H9 (cell line): ENCODE measurements around the gene MMP15. TPM values are rescaled to one million over a fixed set of nuclear protein-coding genes. Genes with fewer than 3 reads are reported as not detected.

Experiments used
- DNase-seq: peaks from one replicate; pipeline ENCODE4 v3.0.0-alpha.2; 2017
- H2AFZ ChIP-seq: one replicate; pipeline ENCODE4 v1.6.1; 2013; ENCODE audit warnings: mild to moderate bottlenecking, low read length, control low read depth, moderate library complexity
- H2AK5ac ChIP-seq: 2 replicates; pipeline ENCODE4 v1.6.1; 2013; ENCODE audit warnings: low read length, control low read depth, mixed read lengths; ENCODE audit not compliant: insufficient read length
- H2BK120ac ChIP-seq: one replicate; pipeline ENCODE4 v1.6.1; 2013; ENCODE audit warnings: low read depth, mild to moderate bottlenecking, low read length, control low read depth, inconsistent platforms; ENCODE audit not compliant: poor library complexity, severe bottlenecking
- H2BK12ac ChIP-seq: 2 replicates; pipeline ENCODE4 v1.6.1; 2013; ENCODE audit warnings: low read length, control low read depth, mixed read lengths, low read depth; ENCODE audit not compliant: insufficient read length
- H2BK15ac ChIP-seq: 2 replicates; pipeline ENCODE4 v1.6.1; 2013; ENCODE audit warnings: low read depth, low read length, control low read depth
- H2BK20ac ChIP-seq: one replicate; pipeline ENCODE4 v1.6.1; 2013; ENCODE audit warnings: low read depth, mild to moderate bottlenecking, low read length, control low read depth, inconsistent platforms; ENCODE audit not compliant: poor library complexity, severe bottlenecking
- H2BK5ac ChIP-seq: 2 replicates; pipeline ENCODE4 v1.6.1; 2013; ENCODE audit warnings: low read length, control low read depth, mixed read lengths; ENCODE audit not compliant: insufficient read length
- H3K14ac ChIP-seq: 2 replicates; pipeline ENCODE4 v1.6.1; 2013; ENCODE audit warnings: low read length, control low read depth; ENCODE audit not compliant: insufficient read depth
- H3K18ac ChIP-seq: 2 replicates; pipeline ENCODE4 v1.6.1; 2013; ENCODE audit warnings: low read depth, mild to moderate bottlenecking, mixed read lengths, low read length, control low read depth; ENCODE audit not compliant: insufficient read length
- H3K23ac ChIP-seq: 2 replicates; pipeline ENCODE4 v1.6.1; 2013; ENCODE audit warnings: low read length, control low read depth, mixed read lengths, low read depth; ENCODE audit not compliant: insufficient read length
- H3K23me2 ChIP-seq: 2 replicates; pipeline ENCODE4 v1.6.1; 2013; ENCODE audit warnings: low read depth, mild to moderate bottlenecking, mixed read lengths, low read length, control low read depth; ENCODE audit not compliant: insufficient read length, poor library complexity, severe bottlenecking
- H3K27ac ChIP-seq: 2 replicates; pipeline ENCODE4 v1.5.1; 2013; ENCODE audit warnings: low read length, control low read depth, mixed read lengths, low read depth; ENCODE audit not compliant: insufficient read length
- H3K27me3 ChIP-seq: 2 replicates; pipeline ENCODE4 v1.6.1; 2013; ENCODE audit warnings: low read length, control low read depth, inconsistent platforms; ENCODE audit not compliant: insufficient read depth
- H3K4ac ChIP-seq: 2 replicates; pipeline ENCODE4 v1.6.1; 2013; ENCODE audit warnings: low read depth, mild to moderate bottlenecking, control low read depth, inconsistent platforms, low read length, moderate library complexity
- H3K4me1 ChIP-seq: 2 replicates; pipeline ENCODE4 v1.6.1; 2013; ENCODE audit warnings: low read length, control low read depth, inconsistent platforms; ENCODE audit not compliant: insufficient read depth
- H3K4me2 ChIP-seq: 2 replicates; pipeline ENCODE4 v1.6.1; 2013; ENCODE audit warnings: low read length, control low read depth, mixed read lengths; ENCODE audit not compliant: insufficient read length, insufficient read depth
- H3K56ac ChIP-seq: 2 replicates; pipeline ENCODE4 v1.6.1; 2013; ENCODE audit warnings: low read depth, mild to moderate bottlenecking, mixed read lengths, low read length, control low read depth; ENCODE audit not compliant: insufficient read length
- H3K79me1 ChIP-seq: 2 replicates; pipeline ENCODE4 v1.6.1; 2013; ENCODE audit warnings: low read depth, mild to moderate bottlenecking, moderate library complexity, low read length, control low read depth, inconsistent platforms; ENCODE audit not compliant: insufficient read depth, poor library complexity, severe bottlenecking
- H3K79me2 ChIP-seq: 2 replicates; pipeline ENCODE4 v1.6.1; 2013; ENCODE audit warnings: low read length, control low read depth, inconsistent platforms; ENCODE audit not compliant: insufficient read depth
- H3K9ac ChIP-seq: 2 replicates; pipeline ENCODE4 v1.6.1; 2013; ENCODE audit warnings: low read length, control low read depth, mixed read lengths; ENCODE audit not compliant: insufficient read length; ENCODE audit errors: extremely low read depth
- H3K9me3 ChIP-seq: one replicate; pipeline ENCODE4 v1.6.1; 2013; ENCODE audit warnings: low read depth, low read length, inconsistent platforms; ENCODE audit not compliant: control insufficient read depth
- H3T11ph ChIP-seq: one replicate; pipeline ENCODE4 v1.6.1; 2013; ENCODE audit warnings: mild to moderate bottlenecking, low read length, control low read depth, inconsistent platforms
- H4K20me1 ChIP-seq: one replicate; pipeline ENCODE4 v1.6.1; 2013; ENCODE audit not compliant: control insufficient read depth, insufficient read length, insufficient read depth
- H4K5ac ChIP-seq: 2 replicates; pipeline ENCODE4 v1.6.1; 2013; ENCODE audit warnings: low read depth, mild to moderate bottlenecking, mixed read lengths, low read length, control low read depth; ENCODE audit not compliant: insufficient read length
- H4K8ac ChIP-seq: replicated peaks from 2 replicates; pipeline ENCODE4 v1.6.1; 2013; ENCODE audit warnings: low read length, control low read depth, mixed read lengths, low read depth; ENCODE audit not compliant: insufficient read length
- H4K91ac ChIP-seq: 2 replicates; pipeline ENCODE4 v1.6.1; 2013; ENCODE audit warnings: low read depth, mild to moderate bottlenecking, moderate library complexity, mixed read lengths, low read length, control low read depth; ENCODE audit not compliant: insufficient read length
- H3K27ac Mint-ChIP-seq, 3 experiments: 2 replicates in 2 of 3; 3 replicates in 1 of 3; pipeline ENCODE4 v1.8.0; 2020 to 2021; ENCODE audit warnings: mixed read lengths in 3 of 3, mild to moderate bottlenecking in 1 of 3, moderate library complexity in 1 of 3
- H3K27me3 Mint-ChIP-seq: 2 replicates; pipeline ENCODE4 v1.8.0; 2021; ENCODE audit warnings: low read depth, mild to moderate bottlenecking, moderate library complexity, mixed read lengths
- H3K36me3 Mint-ChIP-seq, 3 experiments: 2 replicates in 2 of 3; 3 replicates in 1 of 3; pipeline ENCODE4 v1.8.0; 2020 to 2021; ENCODE audit warnings: low read depth in 3 of 3, mixed read lengths in 3 of 3; ENCODE audit not compliant: insufficient read depth in 1 of 3
- H3K4me1 Mint-ChIP-seq, 2 experiments: 2 replicates each; pipeline ENCODE4 v1.8.0; 2020; ENCODE audit warnings: mixed read lengths in 2 of 2
- H3K4me3 Mint-ChIP-seq, 2 experiments: 2 replicates in 1 of 2; 3 replicates in 1 of 2; pipeline ENCODE4 v1.8.0; 2020 to 2021; ENCODE audit warnings: mild to moderate bottlenecking in 2 of 2, mixed read lengths in 2 of 2, moderate library complexity in 1 of 2
- H3K9me3 Mint-ChIP-seq, 2 experiments: 2 replicates in 1 of 2; 3 replicates in 1 of 2; pipeline ENCODE4 v1.8.0; 2020; ENCODE audit warnings: mild to moderate bottlenecking in 2 of 2, mixed read lengths in 2 of 2, moderate library complexity in 1 of 2
- WGBS: extraction: QIAGEN DNeasy Blood & Tissue Kit; methylation state at CpG from one replicate; pipeline ENCODE4 v1.1.7; 2013; ENCODE audit warnings: missing lambda C conversion rate, low lambda C conversion rate, mixed read lengths; ENCODE audit not compliant: insufficient read length; ENCODE audit errors: extremely low coverage; 5-methylcytosine and 5-hydroxymethylcytosine counted together
- total RNA-seq: library from RNA; stranded (reverse); gene quantifications from 2 replicates; pipeline ENCODE4 v1.2.1, GENCODE V29; 2021
- TF ChIP-seq, protein P1 (sequence below): fragments of 200-600 bp; sonication (generic); conservative IDR thresholded peaks from 3 replicates; pipeline ENCODE4 v1.8.0; 2021; ENCODE audit warnings: antibody characterized with exemption, mild to moderate bottlenecking

Gene MMP15
- total RNA-seq, 1 experiment from 2014 or later: 32.9 TPM

DNA sequence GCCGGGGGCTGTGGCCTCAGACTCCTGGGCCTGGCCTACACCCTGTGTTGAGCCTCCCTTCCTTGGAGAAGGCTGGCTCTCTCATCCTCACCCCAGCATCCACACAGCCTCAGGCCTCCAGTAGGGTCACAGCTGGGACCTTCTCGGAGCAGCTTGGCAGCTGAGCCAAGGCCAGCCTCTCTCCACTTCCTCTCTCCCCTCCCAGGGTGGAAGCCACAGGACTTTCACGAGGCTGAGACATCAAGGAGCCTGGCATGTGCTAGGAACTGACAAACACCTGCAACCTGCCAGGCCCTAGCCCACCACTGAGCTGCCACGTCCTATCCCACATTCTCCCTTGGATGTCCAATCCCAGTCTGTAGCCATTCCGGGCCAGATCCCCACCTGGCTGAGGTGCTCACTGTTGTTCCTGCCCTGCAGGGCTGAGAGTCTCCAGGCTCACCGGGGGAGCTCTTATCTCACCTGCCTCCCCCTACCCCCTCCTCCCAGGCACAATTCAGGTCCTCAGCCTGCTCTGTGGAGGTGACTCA lies 3.1 kb downstream of the MMP15 start:
- Histone ChIP-seq H3K14ac (peak overlapping the region; percentile 29; the same call in 1 of the 2 replicates), H3K56ac (no peak overlapping the region), H4K20me1 (no peaks in the 10 kb centered on the region), H4K91ac (no peak overlapping the region), H3K23me2 (peaks cover 17% of the 10 kb centered on the region), H3K18ac (peak overlapping the region; percentile 33), H3K23ac (no peak overlapping the region), H2BK20ac (no peak overlapping the region), H4K8ac (no peak overlapping the region), H3T11ph (no peak overlapping the region), H2BK120ac (no peak overlapping the region), H3K27ac (no peak overlapping the region), H2BK15ac (0 out of 2 replicates have a peak overlapping the region, but pooled peaks have one; percentile 56), H2BK12ac (no peak overlapping the region), H3K9me3 (no peaks in the 10 kb centered on the region), H2BK5ac (no peak overlapping the region), H3K4me1 (peaks cover 12% of the 10 kb centered on the region; the same call in 1 of the 2 replicates), H2AK5ac (no peak overlapping the region), H3K4ac (no peak overlapping the region), H3K27me3 (no peaks in the 10 kb centered on the region), H2AFZ (no peak overlapping the region), H3K79me1 (peaks cover 2% of the 10 kb centered on the region), H4K5ac (no peak overlapping the region), H3K79me2 (peaks cover 2% of the 10 kb centered on the region; the same call in 1 of the 2 replicates), H3K4me2 (peak overlapping the region; percentile 2), H3K9ac (no peak overlapping the region)
- TF ChIP-seq, protein P1, sequence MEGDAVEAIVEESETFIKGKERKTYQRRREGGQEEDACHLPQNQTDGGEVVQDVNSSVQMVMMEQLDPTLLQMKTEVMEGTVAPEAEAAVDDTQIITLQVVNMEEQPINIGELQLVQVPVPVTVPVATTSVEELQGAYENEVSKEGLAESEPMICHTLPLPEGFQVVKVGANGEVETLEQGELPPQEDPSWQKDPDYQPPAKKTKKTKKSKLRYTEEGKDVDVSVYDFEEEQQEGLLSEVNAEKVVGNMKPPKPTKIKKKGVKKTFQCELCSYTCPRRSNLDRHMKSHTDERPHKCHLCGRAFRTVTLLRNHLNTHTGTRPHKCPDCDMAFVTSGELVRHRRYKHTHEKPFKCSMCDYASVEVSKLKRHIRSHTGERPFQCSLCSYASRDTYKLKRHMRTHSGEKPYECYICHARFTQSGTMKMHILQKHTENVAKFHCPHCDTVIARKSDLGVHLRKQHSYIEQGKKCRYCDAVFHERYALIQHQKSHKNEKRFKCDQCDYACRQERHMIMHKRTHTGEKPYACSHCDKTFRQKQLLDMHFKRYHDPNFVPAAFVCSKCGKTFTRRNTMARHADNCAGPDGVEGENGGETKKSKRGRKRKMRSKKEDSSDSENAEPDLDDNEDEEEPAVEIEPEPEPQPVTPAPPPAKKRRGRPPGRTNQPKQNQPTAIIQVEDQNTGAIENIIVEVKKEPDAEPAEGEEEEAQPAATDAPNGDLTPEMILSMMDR: no peak
- peaks cover 37 to 47% of the 10 kb centered on the region in 2 experiments for H3K4me1 Mint-ChIP-seq
- H3K27me3 Mint-ChIP-seq: peaks cover 11% of the 10 kb centered on the region
- no peaks in the 10 kb centered on the region for H3K9me3 Mint-ChIP-seq
- H3K27ac Mint-ChIP-seq: peak overlapping the region in 2 of 3 experiments; percentile 67 to 92; a peak in 4 of 7 replicates
- H3K36me3 Mint-ChIP-seq: peaks cover 0 to 6% (median 5%) of the 10 kb centered on the region in 3 experiments; a peak in 3 of 7 replicates
- peak; percentile 53 for DNase-seq
- WGBS: no CpG with 5 or more reads among the region's 6 CpGs
- H3K4me3 Mint-ChIP-seq: peak overlapping the region in 1 of 2 experiments; percentile 38; a peak in 2 of 5 replicates
